Measurements from ENCODE around the gene PPME1.

DNA sequence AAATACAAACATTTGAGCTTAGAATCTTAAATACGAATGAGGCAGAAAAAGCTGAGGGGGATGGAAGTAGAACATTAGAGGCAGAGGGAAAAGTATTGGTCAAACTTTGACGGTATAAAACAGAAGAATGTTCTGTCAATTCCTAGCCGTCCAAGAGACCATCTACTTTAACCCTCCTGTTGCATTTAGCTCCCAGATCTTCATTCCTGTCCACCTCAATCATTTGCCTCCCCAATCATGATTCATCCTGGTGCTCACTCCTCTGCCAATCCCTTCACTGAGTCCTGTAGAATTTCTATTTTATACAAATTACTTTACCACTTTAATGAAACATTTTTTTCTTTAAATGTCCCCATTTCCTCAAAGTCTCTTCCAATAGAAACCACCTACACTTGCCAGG is 28.5 kb upstream of the PPME1 start:
- TF ChIP-seq CTCF (IDR thresholded peaks at IDR 0.05) (no peak), EZH2 (IDR thresholded peaks at IDR 0.05; ENCODE audit: borderline replicate concordance, insufficient read depth, low read depth, low read length, poor library complexity, severe bottlenecking) (no peak)

Data from B cell (primary cell).